H1 (cell line): ENCODE measurements around the gene EVC2. TPM values are rescaled to one million over a fixed set of nuclear protein-coding genes. Genes with fewer than 3 reads are reported as not detected.

Experiments used
- BACH1 ChIP-seq: IDR thresholded peaks from 2 replicates; pipeline ENCODE4 v1.6.1; 2012; ENCODE audit warnings: low read length, improper control_type of control experiment
- CEBPB ChIP-seq: IDR thresholded peaks from 2 replicates; pipeline ENCODE4 v1.6.1; 2012; ENCODE audit warnings: low read depth, low read length
- CHD7 ChIP-seq: fragments of 300-600 bp; sonication (generic); IDR thresholded peaks from 2 replicates; pipeline ENCODE4 v1.7.1; 2012; ENCODE audit warnings: low read length, moderate library complexity, mild to moderate bottlenecking, inconsistent platforms; ENCODE audit not compliant: insufficient replicate concordance
- CTBP2 ChIP-seq: IDR thresholded peaks from 2 replicates; pipeline ENCODE4 v1.7.0; 2011; ENCODE audit warnings: borderline replicate concordance, mild to moderate bottlenecking, moderate library complexity, mixed read lengths, low read length; ENCODE audit not compliant: insufficient read depth, insufficient read length
- FOSL1 ChIP-seq: IDR thresholded peaks from 2 replicates; pipeline ENCODE4 v1.6.1; 2011; ENCODE audit warnings: mild to moderate bottlenecking, low read depth, low read length, moderate library complexity; ENCODE audit not compliant: insufficient read depth
- JUND ChIP-seq: IDR thresholded peaks from 2 replicates; pipeline ENCODE4 v1.6.1; 2011; ENCODE audit warnings: mild to moderate bottlenecking, improper control_type of control experiment, low read length
- KDM1A ChIP-seq: fragments of 200-600, 300-600 bp; sonication (generic); IDR thresholded peaks from 2 replicates; pipeline ENCODE4 v1.7.1; 2016; ENCODE audit warnings: mild to moderate bottlenecking, low read length, borderline replicate concordance
- MAX ChIP-seq: IDR thresholded peaks from 2 replicates; pipeline ENCODE4 v1.6.1; 2012; ENCODE audit warnings: inconsistent platforms
- RFX5 ChIP-seq: IDR thresholded peaks from 2 replicates; pipeline ENCODE4 v1.6.1; 2011; ENCODE audit warnings: low read depth, low read length, improper control_type of control experiment, borderline replicate concordance
- SIRT6 ChIP-seq: IDR thresholded peaks from one replicate; pipeline ENCODE4 v1.7.1; 2012; ENCODE audit warnings: low read length, inconsistent platforms
- USF2 ChIP-seq: IDR thresholded peaks from 2 replicates; pipeline ENCODE4 v1.6.1; 2011; ENCODE audit warnings: low read length, improper control_type of control experiment
- polyA plus RNA-seq, 7 experiments: library from polyadenylated mRNA; depleted of rRNA in 3 of 7; stranded (reverse) in 5 of 7; unstranded in 2 of 7; fragments of >200 nt in 5 of 7; fragments of 200-250 nt in 2 of 7; gene quantifications; 1 replicate in 5 of 7; 2 replicates in 1 of 7; 4 replicates in 1 of 7; pipeline versions ENCODE4 v1.2.1 to v1.2.3, GENCODE V29; 2011 to 2013; ENCODE audit warnings: missing spikeins in 2 of 7, mixed read lengths in 2 of 7
- total RNA-seq: library from RNA; stranded (reverse); fragmentation: NEBNext Ultra II Directional; extraction: Animal tissue kit (Norgen Biotek cat#: 25700); gene quantifications from 2 replicates; pipeline ENCODE4 v1.2.1, GENCODE V29; 2021

EVC2 gene
- total and polyA plus RNA-seq, 2 of the 8 experiments (the other 6 are each of a cell fraction or from before 2014, with no cell fraction given), result 0.73 to 5.9 TPM

GRCh38 chr4:5676763-5677162 lies 31.6 kb downstream of the EVC2 start (continued):
- TF ChIP-seq CHD7 (no peak), MAX (no peak), KDM1A (no peak), BACH1 (no peak), FOSL1 (no peak), SIRT6 (no peak), CEBPB (no peak), USF2 (no peak), CTBP2 (no peak), RFX5 (no peak), JUND (no peak)
